G401 (cell line): ENCODE results near the gene PDE9A. TPM values are rescaled to one million over a fixed set of nuclear protein-coding genes. Genes with fewer than 3 reads are reported as not detected.

ENCODE experiments used
- DNase-seq: peaks from one replicate; pipeline ENCODE4 v3.0.0-alpha.2; 2015; ENCODE audit warnings: low spot score
- in situ Hi-C: cut with HindIII; loops from 2 replicates; pipeline ENCODE4 v1.10.0; 2016; ENCODE audit warnings: low sequenced_read_pairs, mixed read lengths
- total RNA-seq: library from RNA; depleted of rRNA; stranded (reverse); fragments of >200 nt; shearing (Covaris generic); gene quantifications from 2 replicates; pipeline ENCODE4 v1.2.3, GENCODE V29; 2014

The PDE9A gene
- total RNA-seq, 1 experiment from 2014 or later, result 5.7 TPM

- DNase-seq, result no peak
- in situ Hi-C loops, result no loop called here
Observed at GRCh38 chr21:42639646-42640152, 13.7 kb upstream of the PDE9A start.

- DNase-seq, result no peak
- in situ Hi-C loops, result no loop called here
Observed at GRCh38 chr21:42640486-42640885, 12.9 kb upstream of the PDE9A start.

GRCh38 chr21:42641311-42642218 is 11.9 kb upstream of the PDE9A start:
- DNase-seq, result peak; percentile 65
- in situ Hi-C loops, result no loop called here

GRCh38 chr21:42642219-42642745 is 11.1 kb upstream of the PDE9A start:
- DNase-seq, result no peak
- in situ Hi-C loops, result no loop called here

- in situ Hi-C loops, result no loop called here
- no peak for DNase-seq
Observed at GRCh38 chr21:42644223-42645208, 8.9 kb upstream of the PDE9A start.

- in situ Hi-C loops, result no loop called here
- no peak for DNase-seq
Observed at GRCh38 chr21:42645211-42646075, 8.0 kb upstream of the PDE9A start.

- DNase-seq, result no peak
- in situ Hi-C loops, result no loop called here
Observed at GRCh38 chr21:42646076-42646825, 7.2 kb upstream of the PDE9A start.

- no peak for DNase-seq
Observed at GRCh38 chr21:42646836-42647235, 6.6 kb upstream of the PDE9A start.

GRCh38 chr21:42648606-42649005 is 4.8 kb upstream of the PDE9A start:
- in situ Hi-C loops, result no loop called here
- no peak for DNase-seq

More at GRCh38 chr21:42646836-42647235, 6.6 kb upstream of the PDE9A start:
- in situ Hi-C loops, result no loop called here

GRCh38 chr21:42649122-42650032 is 4.0 kb upstream of the PDE9A start:
- in situ Hi-C loops, result no loop called here
- DNase-seq, result no peak

GRCh38 chr21:42650033-42650370 is 3.4 kb upstream of the PDE9A start:
- in situ Hi-C loops, result no loop called here
- DNase-seq, result no peak

GRCh38 chr21:42650441-42651421 is 2.7 kb upstream of the PDE9A start:
- no peak for DNase-seq
- in situ Hi-C loops, result no loop called here

- in situ Hi-C loops, result no loop called here
- DNase-seq, result peak; percentile 94
Observed at GRCh38 chr21:42651515-42652401, 1.7 kb upstream of the PDE9A start.

- in situ Hi-C loops, result no loop called here
- peak; percentile 92 for DNase-seq
Observed at GRCh38 chr21:42652527-42653230, 742 bp upstream of the PDE9A start.
